GM18861 (cell line): Measurements from ENCODE around the gene FOXO6.

Experiments
- ATAC-seq: cut with Tn5 transposase; IDR thresholded peaks from one replicate; pipeline ENCODE4 v1.9.1; 2021; ENCODE audit not compliant: unreplicated experiment

FOXO6 gene

DNA sequence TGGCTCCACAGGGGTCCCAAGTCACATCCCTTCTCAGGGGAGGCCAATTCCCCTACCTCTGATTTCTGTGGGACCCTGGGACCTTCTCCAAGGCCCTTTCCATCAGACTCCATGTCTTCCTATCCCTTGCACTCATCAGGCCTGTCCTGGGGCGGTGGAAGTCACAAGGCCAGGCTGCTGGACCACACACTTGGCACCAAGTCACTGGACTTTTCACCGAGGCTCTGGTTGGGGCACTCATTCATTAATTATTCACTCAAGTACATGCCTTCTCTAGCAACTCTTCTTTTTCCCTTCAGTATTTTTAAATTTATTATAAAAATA lies 11.2 kb upstream of the FOXO6 start:
- no peak for ATAC-seq

DNA sequence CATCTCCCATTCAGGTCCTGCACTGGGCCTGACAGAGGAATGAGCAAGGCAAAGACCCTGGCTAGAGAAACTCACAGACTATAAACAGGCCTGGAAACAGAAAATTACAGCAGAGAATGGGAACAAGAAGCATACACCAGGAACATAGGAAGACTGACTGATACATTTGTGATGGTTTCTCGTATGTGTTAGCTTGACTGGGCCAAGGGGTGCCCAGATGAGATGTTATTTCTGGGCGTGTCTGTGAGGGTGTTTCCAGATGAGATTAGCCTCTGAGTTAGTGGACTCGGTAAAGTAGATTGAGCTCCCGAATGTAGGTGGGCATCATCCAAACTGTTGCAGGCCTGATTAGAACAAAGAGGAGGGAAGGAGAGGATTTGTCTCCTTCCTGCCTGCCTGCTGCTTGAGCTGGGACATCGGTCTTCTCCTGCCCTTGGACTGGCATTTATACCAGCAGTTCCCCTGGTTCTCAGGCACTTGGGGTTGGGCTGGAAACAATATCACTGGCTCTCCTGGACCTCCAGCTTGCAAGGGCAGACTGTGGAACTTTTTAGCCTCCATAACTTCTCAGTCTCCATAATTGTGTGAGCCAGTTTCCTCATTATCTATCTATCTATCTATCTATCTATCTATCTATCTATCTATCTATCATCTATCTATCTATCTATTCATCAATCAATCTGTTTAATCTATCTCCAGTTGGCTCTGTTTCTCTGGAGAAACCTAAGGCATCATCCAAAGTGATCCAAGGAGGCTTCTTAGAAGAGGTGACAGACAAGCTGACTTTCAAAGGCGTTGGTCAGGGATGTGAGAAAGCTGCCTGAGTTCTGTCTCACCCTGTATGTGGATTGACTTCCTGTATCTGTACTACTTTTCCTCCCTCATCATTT lies 9.7 kb upstream of the FOXO6 start:
- ATAC-seq = no peak

DNA sequence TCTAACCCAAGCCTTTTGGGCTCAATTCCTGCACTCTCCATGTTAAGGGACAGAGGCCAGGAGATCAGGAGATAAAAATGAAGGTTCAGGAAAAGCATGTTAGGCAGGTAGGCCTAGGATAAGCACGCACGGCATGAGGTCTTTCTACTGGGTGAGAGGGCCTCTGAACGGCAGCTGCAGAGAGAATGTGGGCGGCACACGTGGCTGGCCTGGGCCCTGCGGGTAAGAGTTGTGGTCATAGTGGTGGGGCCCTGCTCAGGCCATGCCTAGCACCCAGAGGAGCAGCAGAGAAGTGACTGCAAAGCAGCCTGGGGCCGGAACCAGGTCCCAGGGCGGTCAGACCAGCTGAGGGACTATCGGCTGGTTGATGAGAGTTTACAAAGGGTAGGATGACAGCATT lies 7.5 kb upstream of the FOXO6 start:
- ATAC-seq = no peak

DNA sequence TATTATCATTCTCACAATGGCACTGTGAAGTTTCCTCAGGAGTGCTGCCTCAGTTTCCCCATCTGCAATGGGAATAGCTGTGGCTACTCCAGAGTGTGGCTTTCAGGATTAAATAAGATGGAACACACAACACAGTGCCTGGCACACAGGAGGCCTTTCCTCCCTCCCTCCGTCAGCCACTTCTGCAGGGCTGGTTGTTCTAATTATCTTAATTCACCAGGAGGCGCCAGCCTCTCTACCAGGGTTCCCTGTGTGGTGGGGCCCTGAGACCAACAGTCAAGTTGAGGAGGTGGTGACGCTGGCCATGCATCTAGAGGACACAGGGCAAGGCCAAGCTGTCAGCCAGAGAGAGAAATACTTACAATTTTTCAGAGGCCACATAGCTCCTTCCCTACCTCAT lies 6.3 kb upstream of the FOXO6 start:
- ATAC-seq = no peak

DNA sequence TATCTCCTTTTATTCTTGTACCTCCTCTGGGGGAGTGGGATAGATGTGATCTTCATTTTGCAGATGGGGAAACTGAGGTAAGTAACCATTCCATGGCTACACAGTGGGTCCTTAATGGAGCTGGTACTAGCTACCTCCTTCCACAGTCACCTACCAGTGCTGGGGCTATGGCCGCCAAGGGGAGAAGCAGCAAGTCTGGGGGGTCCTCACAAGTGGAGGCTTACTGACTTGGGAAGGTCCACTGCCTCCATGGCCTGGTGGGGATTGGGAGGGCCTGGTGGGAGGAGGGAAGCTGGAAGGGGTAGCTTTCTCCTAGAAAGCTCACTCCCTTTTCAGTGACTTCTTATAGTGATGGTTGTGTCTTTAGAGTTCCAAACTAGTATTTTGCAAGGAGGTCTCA lies 5.9 kb upstream of the FOXO6 start:
- no peak for ATAC-seq

DNA sequence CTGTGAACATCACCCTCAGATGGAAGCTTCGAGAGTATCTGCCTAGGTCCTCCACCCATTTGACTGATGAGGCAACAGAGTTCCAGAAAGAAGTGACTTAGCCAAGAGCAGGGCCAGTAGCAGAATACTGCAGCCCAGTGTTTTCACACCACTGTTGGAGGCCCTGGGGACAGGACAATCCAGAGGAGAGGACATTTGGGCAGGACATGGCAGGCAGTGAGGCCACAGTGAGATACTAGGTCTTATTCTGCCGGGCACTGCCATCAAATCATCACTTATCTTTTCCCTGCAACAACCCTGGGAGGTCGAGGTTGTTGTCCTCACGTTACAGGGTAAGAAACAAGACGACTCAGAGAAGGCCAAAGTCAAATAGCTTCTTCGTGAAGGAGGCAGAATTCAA lies 5.5 kb upstream of the FOXO6 start:
- no peak for ATAC-seq

DNA sequence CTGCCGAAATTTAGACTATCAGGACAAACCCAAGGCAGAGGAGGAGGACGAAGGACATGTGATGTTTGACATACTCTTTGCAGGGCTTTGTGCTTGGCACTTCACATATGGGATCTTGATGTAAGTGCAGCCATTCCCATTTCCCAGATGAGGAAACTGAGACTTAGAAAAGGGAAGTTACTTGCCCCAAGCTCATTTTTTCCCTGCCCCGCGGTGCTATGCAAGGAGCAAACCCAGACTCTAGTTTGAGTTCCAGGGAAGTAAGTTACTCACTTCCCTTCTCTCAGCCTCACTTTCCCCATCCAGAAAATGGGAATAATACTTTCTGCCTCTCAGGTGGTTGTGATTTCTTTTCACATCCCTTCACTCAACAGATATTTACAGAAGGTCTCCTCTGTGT lies 4.5 kb upstream of the FOXO6 start:
- ATAC-seq = no peak

DNA sequence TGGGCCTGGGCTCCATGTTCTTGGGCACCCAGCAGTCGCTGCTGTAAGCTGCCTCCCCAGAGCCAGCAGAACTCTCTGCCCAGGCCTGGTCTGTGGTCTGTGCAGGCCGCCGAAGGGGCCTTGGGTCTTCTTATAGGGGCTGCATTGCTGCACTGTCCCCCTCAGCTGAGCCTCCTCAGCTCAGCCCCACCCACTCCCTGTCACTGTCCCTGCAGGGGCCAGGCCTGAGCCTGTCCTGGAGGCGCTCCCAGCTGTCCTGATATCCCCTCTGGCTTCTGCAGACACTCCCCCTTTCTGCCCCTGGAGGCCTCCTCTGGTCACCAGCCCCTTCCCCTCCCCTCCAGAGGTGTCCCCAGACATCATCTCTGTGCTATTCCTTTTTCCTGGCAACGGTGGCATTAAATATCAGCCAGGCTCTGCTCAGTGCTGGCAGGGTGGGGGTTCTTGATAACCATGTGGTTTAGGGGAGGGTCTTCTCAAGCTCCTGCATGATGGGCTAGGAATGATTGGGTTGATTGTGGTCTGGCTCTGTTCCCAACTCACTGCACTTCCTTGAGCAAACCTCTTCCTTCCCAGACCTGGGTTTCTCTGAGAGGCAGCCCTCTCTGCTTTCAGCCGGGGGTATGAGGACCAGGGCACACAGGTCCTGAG lies 3.7 kb upstream of the FOXO6 start:
- ATAC-seq = no peak

DNA sequence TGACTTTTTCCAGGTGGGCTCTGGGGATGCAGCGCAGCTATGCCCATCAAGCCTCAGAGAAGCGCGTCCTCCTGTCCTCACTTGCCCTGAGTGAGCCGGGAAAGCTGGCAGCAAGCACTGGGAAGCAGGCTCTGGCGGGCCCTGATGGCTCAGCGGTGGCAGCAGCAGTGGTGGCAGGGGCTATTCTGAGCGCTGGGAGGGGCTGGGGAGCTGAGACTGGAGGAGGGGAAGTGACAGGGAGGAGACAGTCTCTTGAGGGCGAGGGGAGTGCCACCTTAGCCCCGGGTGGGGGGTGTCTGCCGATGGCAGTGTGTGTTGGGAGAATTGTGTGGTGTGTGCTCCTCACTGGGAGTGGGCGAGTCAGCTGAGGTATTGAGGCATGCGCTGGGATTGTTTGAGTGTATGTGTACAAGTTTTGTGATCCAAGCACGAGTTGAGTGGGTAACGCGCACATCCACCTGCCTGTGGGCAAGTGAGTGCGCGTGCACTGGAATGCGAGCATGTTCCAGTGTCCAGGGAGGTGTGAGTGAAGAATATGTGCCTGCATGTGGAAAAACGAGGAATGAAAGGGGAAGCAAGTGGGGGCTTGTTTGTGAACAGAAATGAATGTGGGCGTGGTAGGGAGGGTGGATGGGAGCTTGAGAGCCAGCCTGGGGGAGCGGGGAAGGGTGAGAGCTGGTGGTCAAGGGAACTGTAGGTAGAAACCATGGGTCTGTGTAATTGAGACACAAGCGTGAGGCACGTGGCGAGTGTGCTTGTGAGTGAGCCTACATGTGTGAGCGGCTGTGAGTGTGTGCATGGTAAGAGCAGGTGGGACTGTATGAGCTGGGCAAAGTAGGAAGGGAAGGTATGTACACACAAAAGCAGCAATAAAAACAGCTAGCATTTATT lies 2.9 kb upstream of the FOXO6 start:
- ATAC-seq = no peak

DNA sequence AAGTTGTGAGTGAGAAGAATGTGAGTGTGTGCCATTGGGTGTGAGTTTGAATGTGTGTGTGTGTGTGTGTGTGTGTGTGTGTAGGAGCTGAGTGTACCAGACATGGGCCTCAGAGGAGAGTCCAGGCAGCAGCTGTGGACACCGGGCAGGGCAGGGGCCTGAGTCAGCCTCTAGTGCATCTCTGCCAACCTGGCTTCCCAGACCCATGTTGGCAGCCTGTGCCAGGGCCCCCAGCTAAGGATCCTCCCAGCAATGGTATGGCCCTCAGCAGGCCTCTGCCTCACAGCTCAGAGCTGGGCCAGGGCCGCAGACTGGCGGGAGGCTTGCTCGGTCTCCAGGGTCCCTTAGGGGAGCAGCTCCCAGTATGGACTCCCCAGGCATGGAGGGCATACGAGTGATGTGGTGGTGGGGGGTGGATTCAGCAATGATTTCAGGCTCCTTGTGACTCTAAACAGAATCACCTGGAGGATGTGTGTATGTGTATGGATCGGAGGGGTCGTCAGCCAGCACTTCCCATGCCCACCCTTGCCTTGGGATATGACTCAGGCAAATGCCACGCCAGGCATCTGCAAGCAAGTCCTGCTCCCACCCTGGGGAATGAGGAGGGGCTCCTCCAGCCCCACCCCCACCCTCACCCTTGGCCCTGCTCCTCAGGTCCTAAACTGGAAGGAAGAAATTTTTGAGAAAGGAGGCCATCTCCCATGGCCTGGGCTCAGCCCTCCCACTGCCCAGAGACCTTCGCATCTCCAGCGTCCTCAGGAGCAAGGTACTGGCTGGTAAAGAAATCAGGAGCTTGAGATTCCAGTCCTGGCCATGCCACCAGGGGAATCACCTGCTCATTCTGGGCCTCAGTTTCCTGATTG lies 1.8 kb upstream of the FOXO6 start:
- no peak for ATAC-seq

DNA sequence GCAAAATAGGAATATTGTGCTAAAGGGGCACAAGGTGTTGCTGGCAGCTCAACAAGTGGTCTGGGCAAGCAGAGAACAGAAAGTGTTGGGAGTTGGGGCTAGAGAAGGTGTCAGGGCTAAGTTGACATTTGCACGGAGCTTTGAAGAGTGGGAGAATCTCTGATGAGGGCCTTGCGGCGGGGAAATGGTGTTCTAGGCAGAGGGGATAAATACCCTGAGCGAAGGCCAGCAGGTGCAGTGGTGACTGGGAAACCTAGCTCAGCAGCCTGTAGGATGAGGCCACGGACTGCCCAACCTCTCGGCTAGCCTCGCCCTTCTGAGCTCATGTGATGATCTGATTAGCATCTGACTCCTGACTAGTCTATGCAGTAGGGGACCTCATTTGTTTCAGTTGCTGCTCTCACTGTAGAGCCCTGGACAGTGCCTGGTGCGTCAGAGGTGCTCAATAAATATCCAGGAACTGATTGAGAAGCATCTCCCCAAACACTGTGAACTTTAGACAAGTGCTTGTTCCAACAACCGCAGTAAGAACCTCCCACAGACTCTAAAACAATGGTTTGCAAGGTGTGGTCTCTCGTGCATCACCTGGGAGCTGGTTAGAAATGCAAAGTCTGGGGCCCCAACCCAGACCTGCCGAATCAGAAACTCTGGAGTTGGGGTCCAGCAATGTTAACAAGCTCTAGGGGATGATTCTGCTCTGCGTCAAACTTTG lies 1.0 kb upstream of the FOXO6 start:
- ATAC-seq = no peak

DNA sequence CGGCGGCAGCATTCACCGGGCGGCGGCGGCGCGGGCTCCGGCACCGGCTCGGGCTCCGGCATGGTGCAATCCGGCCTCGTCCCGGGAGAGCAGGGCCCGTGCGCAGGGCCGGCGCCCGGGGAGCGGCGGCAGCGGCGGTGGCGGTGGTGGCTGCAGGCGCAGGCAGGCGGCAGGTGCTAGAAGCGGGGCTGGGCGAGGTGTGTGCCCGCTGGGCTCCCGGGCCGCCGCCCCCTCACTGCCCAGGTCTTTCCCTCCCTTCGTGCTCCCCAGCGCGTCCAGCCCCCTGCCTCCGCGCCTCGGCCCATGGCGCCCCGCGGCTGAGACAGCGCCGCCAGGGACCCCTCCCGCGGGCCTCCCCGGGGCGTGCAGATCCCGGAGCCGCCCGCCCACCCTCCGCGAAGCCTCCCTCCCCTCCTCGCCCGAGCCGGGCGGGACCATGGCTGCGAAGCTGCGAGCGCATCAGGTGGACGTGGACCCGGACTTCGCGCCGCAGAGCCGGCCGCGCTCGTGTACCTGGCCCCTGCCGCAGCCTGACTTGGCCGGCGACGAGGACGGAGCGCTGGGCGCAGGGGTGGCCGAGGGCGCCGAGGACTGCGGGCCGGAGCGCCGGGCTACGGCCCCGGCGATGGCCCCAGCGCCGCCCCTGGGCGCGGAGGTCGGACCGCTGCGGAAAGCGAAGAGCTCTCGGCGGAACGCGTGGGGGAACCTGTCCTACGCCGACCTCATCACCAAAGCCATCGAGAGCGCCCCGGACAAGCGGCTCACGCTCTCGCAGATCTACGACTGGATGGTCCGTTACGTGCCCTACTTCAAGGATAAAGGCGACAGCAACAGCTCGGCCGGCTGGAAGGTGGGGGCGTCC lies 492 bp downstream of the FOXO6 start:
- no peak for ATAC-seq

DNA sequence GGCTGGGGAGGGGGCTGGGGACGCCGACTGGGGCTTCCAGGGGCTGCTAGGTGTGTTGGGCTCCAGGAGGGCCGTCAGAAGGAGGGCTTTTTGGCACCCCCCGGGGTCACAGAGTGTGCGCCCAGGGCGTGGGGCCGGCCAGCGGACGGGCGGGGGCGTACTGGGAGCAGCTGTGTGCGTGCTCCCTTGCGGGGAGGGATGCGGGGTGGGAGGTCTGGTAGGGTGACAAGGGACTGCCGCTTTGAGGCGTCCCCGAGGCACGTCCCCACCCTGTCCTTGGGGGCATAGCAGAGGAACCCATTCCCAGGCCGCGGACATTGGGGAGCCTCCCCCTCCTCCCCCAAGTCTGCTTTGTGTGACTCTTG lies 1.1 kb downstream of the FOXO6 start:
- no peak for ATAC-seq

DNA sequence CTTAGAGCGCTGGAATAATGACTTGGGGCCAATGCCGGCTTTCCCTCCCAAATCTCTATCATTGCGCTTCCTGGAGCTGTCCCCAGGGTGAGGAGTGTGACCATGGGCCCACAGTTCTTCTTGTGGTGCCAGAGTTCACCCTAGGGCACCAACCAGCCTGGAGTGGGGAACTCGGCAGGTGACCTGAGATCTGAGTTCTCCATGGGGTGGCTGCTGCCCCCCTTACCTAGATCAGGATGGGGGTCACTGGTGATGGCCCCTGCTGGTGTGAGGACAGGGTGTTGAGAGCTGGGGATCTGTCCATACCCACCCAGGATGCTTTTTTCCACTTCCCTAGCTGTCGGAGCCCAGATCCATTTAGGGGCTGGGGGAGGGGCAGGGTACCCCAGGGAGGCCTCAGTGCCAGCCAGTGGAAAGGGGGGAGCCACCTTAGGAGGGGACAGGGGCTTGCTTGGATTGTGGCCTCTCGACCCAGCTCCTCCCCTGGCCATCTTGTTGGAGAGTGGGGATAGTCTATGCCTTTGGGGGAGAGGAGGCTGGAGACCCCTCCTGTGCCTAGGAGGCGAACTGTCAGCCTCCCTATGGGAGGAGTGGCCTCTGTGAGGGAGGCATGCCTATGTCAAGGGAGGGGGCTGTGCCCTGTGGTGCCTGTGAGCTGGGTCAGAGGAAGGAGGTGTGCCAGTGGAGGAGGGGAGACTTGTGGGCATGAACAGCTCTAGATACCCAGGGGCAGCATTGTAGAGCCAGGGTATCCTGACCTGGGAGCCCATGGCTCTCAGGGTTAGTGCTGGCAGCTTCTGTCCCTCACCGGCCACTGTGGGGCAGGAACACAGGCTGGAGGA lies 1.7 kb downstream of the FOXO6 start:
- ATAC-seq = no peak

DNA sequence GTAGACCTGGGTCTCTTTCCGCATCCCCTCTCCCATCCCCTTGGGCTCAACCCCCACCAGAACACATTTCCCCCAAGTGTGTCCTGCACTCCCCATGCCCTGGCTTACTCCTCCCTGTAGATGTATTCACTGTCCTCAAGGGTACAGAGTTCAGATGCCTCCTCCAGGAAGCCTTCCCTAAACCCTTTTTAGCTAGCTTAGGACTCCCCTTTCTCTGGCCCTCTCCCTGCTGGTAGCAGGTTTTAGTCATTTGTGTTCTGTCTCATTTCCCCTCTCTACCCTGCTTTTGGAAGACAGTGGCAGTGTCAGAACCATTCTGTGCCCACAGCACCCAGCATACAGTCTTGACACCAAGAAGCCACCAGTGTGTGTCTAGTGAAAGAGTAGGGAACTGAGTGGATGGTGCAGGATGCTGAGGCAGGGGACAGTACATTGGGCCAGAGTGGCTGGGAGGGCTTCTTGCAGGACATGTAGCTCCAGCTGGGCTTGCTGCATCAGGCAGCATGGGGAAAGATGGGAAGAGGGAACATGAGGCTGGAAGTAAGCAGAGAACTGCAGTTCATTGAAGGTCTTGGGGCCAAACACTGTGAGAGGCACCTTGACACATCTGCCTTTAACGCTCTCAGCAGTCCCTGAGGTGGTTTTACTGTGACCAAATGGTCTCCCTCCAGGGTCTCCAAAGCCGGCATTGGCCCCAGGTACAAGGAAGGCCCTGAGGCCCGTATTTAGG lies 2.5 kb downstream of the FOXO6 start:
- no peak for ATAC-seq

DNA sequence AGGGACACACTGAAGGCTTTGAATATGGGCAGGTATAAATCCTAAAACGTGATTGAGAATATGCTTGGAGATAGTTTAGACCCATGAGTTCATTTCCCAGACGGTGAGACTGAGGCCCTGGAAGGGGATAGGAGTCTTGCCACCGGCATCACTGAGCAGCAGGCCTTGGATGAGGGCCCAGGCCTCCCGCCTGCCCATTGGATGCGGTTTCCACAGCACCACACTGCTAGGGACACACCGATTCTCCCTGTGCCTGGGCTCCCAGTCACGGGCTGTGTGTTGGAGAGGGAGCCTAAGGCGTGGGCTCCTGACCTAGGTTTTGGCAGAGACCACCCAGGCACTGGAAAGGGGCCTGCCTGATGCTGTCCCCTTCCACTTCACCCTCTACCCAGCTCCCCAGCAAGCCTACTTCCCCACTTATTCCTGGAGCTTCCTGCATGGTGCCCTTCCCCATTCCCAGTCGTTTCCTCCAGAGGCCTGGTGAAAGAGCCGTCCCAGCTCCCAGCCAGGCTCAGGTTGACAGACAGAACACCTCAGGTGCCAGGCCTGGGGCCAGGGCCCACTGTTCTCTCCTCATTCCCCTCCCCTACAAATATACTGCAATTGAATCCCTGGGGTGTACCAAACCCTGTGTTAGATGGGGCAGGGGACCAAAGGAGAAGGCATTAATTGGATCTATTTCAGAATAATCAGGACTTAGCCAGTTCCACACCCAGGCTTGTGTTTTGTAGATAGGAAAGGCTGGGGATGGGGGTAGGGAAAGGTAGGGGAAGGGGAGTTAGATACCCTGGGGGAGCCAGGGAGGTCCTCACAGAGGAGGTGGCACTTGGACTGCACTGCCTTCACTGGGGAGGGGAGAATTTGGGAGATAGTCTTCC lies 3.4 kb downstream of the FOXO6 start:
- ATAC-seq = no peak

DNA sequence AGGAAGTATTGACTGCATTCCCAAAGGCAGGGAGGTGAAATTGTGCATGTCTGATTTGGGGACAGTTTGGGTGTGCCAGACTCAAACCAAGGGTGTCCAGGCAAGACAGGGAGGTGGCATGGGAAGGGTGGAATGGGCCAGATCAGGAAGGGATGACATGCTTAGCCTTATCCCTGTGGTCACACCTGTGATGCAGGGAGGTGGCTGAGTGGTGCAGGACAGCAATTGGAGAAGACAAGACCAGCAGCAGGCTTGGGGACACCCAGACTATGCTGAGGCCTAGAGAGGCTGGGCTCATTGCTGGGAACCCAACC lies 4.0 kb downstream of the FOXO6 start:
- no peak for ATAC-seq
